Effector CD4-positive, alpha-beta T cell (primary cell): Measurements from ENCODE around the gene TSSC4.

Experiments
- DNase-seq: peaks from one replicate; pipeline ENCODE4 v3.0.0-alpha.2; 2020

TSSC4 gene

GRCh38 chr11:2369896-2370295 is 30.7 kb upstream of the TSSC4 start:
- DNase-seq: no peak

- DNase-seq: no peak
Observed at GRCh38 chr11:2374456-2375201, 25.9 kb upstream of the TSSC4 start.

- DNase-seq: no peak
Observed at GRCh38 chr11:2375341-2375853, 25.2 kb upstream of the TSSC4 start.

- DNase-seq: no peak
Observed at GRCh38 chr11:2375964-2376551, 24.5 kb upstream of the TSSC4 start.

DNA sequence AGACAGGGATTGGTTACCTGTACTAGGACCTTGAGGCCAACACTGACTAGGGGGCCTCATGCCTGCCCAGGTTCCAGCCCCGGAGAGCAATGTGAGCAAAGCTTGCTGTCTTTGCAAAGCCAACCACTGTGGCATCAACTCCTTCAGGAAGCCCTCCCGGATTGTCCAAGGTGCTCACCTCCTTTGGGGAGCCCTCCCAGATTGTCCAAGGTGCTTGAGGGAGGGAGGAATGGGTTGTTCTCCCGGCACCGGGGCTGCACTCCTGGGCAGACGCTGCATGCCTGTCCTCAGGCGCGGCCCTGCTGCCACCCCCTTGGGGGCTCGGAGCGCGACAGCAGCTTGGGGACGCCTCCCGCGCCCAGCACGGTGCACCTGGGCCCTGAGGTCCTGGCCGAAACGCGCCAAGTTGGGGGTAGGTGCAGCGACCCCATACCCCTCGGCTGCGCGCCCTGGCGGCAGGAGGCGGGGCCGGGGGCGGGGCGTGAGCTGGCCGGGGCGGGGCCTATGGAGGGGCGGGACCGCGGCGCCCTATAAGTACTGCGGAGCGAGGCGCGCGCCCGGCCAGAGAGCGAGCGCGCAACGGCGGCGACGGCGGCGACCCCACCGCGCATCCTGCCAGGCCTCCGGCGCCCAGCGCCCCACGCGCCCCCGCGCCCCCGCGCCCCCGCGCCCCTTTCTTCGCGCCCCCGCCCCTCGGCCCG is 23.6 kb upstream of the TSSC4 start, which contains the start of gene CD81:
Gene CD81 (plus strand): TSS at position 560 of the 701 bp plus-strand sequence. CDS start 240 bp downstream, outside the sequence.
- peak; percentile 63 for DNase-seq

- DNase-seq: peak; percentile 57
Observed at GRCh38 chr11:2377511-2378443, 22.8 kb upstream of the TSSC4 start.

DNA sequence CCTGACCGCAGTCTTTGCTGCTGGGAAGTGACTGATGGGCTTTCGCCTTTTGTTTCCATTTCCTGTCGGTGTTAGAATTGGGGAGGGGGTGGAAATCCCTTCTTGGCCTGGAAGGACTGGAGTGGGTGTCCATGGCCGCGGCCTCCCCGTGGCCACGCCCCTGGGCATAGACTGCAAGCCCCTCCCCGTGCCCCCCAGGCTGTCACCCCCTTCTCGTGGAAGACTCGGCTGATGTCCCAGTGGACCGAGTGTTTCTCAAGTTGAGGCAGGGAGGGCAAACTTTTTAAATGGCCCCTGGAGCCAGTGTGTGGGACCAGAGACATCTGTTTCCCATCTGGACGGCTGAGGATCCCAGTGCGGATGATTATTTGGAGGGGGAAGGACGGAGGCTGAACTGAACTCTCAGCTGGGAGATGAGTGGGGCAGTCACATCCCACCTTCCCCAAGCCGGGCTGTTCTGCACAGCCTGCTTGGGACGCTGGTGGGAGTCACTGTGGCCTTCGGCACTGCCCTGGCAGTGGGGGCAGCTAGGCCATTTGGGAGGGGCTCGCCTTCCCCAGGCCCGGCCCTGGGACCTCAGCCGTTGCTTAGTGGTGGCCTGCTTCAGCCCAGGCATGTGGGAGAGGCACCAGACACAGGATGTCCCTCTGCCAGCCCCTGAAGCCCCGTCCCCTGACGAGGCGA is 21.9 kb upstream of the TSSC4 start:
- DNase-seq: no peak

DNA sequence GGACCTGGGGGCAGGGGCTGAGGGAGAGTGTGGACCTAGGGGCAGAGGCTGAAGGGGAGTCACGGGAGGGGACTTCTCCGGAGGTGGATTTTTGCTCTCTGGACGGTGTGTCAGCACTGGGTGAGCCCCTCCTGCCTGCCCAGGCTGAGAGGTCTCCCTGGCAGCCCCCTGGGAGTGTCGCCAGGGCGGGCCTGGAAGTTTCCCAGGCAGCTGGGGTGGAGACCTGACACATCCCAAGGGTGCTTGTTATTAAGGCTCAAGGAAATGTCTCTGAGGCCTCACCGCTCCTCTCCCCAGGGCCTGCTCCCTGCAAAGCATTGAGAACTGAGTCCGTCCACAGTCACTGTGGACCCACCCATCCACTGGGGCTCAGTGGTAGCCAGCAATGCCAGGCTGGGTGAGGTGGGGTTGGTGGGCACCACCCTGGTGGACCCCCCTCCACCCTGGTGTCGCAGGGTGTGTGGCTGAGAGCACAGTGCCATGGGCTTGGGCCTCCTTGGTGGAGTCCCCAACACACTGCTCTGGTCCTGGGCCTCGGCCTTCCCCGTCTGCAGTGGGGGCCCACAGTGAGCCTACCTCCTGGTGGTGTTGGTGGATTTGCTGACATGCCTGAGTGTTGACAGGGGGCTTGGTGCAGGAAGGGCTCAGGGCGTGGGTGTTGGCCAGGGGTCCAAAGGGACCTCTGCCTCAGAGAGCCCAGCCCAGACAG is 20.9 kb upstream of the TSSC4 start:
- DNase-seq: no peak

DNA sequence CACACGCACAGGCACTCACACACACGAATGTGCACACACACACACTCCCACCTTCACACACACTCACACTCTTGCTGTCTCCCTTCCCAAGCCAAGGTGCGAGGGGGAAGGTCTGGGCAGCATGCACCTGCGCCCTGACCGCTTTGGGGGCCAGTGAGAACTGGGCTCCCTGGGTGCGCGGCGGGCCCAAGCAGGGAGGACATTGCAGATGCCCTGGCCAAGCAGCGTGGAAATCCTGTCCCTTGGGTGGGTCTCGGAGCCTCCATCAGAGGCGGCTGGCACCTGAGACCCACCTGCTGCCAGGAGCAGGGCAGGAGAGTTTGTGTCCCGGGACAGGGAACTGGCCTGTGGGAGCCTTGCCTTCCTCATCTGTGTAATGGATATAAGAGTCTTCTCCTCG is 20.2 kb upstream of the TSSC4 start:
- DNase-seq: no peak

DNA sequence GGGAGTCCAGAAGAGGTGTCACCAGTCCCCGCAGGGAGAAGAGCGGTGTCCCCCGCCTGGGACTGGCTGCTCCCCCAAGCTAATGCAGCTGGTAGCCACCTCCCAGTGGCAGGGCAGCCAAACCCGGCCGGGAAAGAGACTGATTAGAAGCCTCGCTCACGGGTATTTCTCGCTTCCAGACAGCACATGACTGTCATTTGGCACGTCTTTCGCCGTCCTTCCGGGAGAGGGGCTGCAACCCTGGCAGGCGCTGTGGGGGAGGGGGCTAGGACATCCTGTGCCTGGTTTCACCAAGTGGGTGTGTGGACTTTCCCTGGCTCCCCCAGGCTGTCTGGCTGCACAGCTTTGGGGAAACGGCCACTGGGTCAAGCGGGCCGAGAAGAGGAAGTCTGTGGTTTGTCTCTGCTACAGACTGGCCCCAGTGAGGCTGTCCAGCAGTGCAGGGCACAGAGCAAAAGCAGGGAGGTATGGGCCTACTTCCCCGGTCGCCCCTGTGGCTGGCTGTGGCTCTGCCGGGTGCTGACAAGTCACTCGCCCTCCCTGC is 19.7 kb upstream of the TSSC4 start:
- no peak for DNase-seq

- no peak for DNase-seq
Observed at GRCh38 chr11:2381494-2382128, 18.9 kb upstream of the TSSC4 start.

DNA sequence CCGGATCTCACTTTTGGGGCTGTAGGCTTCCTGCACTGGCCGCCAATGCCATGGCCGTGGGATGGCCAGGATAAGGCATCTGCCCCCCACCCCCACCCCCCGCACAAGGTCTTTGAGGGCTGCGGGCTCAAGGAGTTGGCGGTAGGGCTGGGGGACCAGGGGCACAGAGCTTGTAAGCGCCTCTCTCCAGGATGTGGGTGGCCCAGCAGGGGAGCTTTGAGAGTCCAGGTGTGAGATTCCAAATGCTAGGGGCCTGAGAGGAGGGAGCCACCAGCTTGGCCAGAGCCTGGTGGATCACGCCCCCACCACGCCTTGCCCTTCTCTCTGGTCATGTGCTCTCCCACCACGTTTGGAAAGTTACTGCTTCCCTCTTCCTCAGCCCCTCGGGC is 18.4 kb upstream of the TSSC4 start:
- no peak for DNase-seq

- DNase-seq: no peak
Observed at GRCh38 chr11:2382936-2383851, 17.4 kb upstream of the TSSC4 start.

- no peak for DNase-seq
Observed at GRCh38 chr11:2383852-2384804, 16.4 kb upstream of the TSSC4 start.

- DNase-seq: no peak
Observed at GRCh38 chr11:2385156-2386151, 15.1 kb upstream of the TSSC4 start.

DNA sequence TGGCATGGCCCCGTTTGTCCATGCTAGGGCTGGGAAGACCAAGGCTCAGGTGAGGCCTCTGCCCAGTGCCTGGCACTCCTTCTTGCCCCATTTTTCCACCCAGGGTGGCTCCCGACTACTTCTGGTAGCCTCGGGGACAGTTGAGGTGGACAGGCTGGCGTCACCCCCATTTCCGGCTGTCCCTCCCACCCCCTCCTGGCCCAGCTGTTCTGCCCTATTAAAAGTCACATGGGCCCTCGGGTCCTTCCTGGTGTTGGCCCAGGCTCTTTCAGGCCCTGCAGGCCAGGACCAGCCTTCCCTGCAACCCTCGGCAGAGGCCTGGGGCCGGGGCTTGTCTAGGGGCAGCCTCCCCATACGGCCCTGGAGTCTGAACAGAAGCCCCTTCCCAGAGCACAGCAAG is 14.0 kb upstream of the TSSC4 start:
- DNase-seq: no peak
